Measurements from ENCODE around the gene PEAK1. TPM values are rescaled to one million over a fixed set of nuclear protein-coding genes. Genes with fewer than 3 reads are reported as not detected.

Gene PEAK1
- total and polyA plus RNA-seq, 3 donors from 2014 or later = 33.2 to 130 (median 107) TPM

GRCh38 chr15:77087213-77087612, 332.7 kb downstream of the PEAK1 start:
- Histone ChIP-seq H3K4me1 (peaks cover 8% of the 10 kb centered on the region), H3K9me3 (no peaks in the 10 kb centered on the region), H3K36me3 (ENCODE audit: low read depth, missing control alignments) (no peaks in the 10 kb centered on the region), H3K4me3 (no peak overlapping the region), H3K27ac (no peak overlapping the region), H3K27me3 (no peaks in the 10 kb centered on the region)
- DNase-seq = no peak
- 88 to 100% methylated on average over 1 to 2 of the region's 2 CpGs for WGBS, 2 donors
- intact Hi-C loops (cut with DNase I; ENCODE audit: low total_unique reads) = no loop called here
- no peak for TF ChIP-seq CTCF (IDR thresholded peaks at IDR 0.05)
- no peak for TF ChIP-seq POLR2A (IDR thresholded peaks at IDR 0.05)

- intact Hi-C loops (cut with DNase I; ENCODE audit: low total_unique reads) = no loop called here
- WGBS, 2 donors = 44 to 70% methylated on average over 2 of the region's 2 CpGs
- DNase-seq = no peak
- Histone ChIP-seq H3K27me3 (no peaks in the 10 kb centered on the region), H3K4me1 (peaks cover 8% of the 10 kb centered on the region), H3K9me3 (no peaks in the 10 kb centered on the region), H3K27ac (no peak overlapping the region), H3K36me3 (ENCODE audit: low read depth, missing control alignments) (no peaks in the 10 kb centered on the region), H3K4me3 (no peak overlapping the region)
- TF ChIP-seq POLR2A (IDR thresholded peaks at IDR 0.05) (no peak), CTCF (IDR thresholded peaks at IDR 0.05) (no peak)
Observed at GRCh38 chr15:77085297-77085696, 334.6 kb downstream of the PEAK1 start.

GRCh38 chr15:77084436-77084835, 335.5 kb downstream of the PEAK1 start:
- Histone ChIP-seq H3K27me3 (no peaks in the 10 kb centered on the region), H3K27ac (no peak overlapping the region), H3K9me3 (no peaks in the 10 kb centered on the region), H3K4me3 (no peak overlapping the region), H3K4me1 (peaks cover 8% of the 10 kb centered on the region), H3K36me3 (ENCODE audit: low read depth, missing control alignments) (no peaks in the 10 kb centered on the region)
- WGBS, 2 donors = 76 to 77% methylated on average over 8 of the region's 8 CpGs
- intact Hi-C loops (cut with DNase I; ENCODE audit: low total_unique reads) = no loop called here
- TF ChIP-seq POLR2A (IDR thresholded peaks at IDR 0.05) = no peak
- no peak for TF ChIP-seq CTCF (IDR thresholded peaks at IDR 0.05)
- DNase-seq = no peak

- H3K4me3 ChIP-seq = peak overlapping the region; percentile 18 to 36
- TF ChIP-seq CTCF (IDR thresholded peaks at IDR 0.05) (no peak), POLR2A (IDR thresholded peaks at IDR 0.05) (no peak)
- no peaks in the 10 kb centered on the region for H3K27me3 ChIP-seq
- peak; percentile 71 for DNase-seq
- no peaks in the 10 kb centered on the region for H3K9me3 ChIP-seq
- no peaks in the 10 kb centered on the region for H3K36me3 ChIP-seq (ENCODE audit: low read depth, missing control alignments)
- H3K27ac ChIP-seq = no peak overlapping the region
- intact Hi-C loops (cut with DNase I; ENCODE audit: low total_unique reads) = no loop called here
- WGBS, 2 donors = 10 to 15% methylated on average over 19 to 21 of the region's 21 CpGs
- peaks cover 8% of the 10 kb centered on the region for H3K4me1 ChIP-seq
Observed at GRCh38 chr15:77083381-77084160, 336.3 kb downstream of the PEAK1 start.

- Histone ChIP-seq H3K36me3 (ENCODE audit: low read depth, missing control alignments) (no peaks in the 10 kb centered on the region), H3K27me3 (no peaks in the 10 kb centered on the region), H3K4me3 (no peak overlapping the region), H3K9me3 (no peaks in the 10 kb centered on the region), H3K27ac (no peak overlapping the region), H3K4me1 (peaks cover 8% of the 10 kb centered on the region)
- no peak for TF ChIP-seq CTCF (IDR thresholded peaks at IDR 0.05)
- TF ChIP-seq POLR2A (IDR thresholded peaks at IDR 0.05) = no peak
- intact Hi-C loops (cut with DNase I; ENCODE audit: low total_unique reads) = no loop called here
- DNase-seq = no peak
- WGBS, 2 donors = 65 to 86% methylated on average over 5 of the region's 5 CpGs
Observed at GRCh38 chr15:77081971-77082370, 337.9 kb downstream of the PEAK1 start.
